HG03558 (cell line): ENCODE results near the gene KIAA0513.

Source experiments
- ATAC-seq: cut with Tn5 transposase; IDR thresholded peaks from one replicate; pipeline ENCODE4 v1.9.1; 2021; ENCODE audit warnings: moderate number of reproducible peaks; ENCODE audit not compliant: unreplicated experiment; ENCODE audit errors: extremely low read depth

Gene KIAA0513

DNA sequence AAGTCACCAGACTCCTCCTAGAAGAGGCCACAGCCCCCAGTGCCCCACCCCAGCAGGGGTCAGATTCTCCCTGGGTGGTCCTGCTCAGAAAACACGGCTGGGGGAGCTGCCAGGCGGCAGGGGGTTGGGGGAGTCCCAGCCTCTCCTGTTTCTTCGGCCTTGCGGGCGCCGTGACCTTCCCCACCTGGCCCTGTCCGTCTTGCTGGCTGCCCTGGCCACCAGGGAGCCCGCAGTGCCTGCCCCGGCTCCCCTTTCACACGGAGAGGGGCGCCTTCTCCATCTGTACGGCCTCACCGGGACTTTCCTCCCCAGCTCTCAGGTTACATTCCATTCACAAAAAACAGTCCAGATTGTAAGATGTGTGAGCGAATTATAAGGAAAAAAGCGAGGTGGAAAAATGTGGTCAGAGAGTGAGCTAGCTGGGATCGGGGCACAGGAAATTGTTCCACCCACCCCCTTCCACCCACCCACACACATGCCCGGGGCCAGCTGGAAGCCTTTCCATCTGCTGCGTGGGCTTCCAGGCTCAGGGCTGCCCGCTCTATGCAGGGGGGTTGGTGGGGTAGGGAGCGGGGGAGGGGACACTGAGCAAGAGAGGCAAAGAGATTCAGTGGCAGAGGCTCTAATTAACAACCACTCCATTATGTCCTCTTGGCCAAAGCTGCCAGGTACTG is 99.2 kb downstream of the KIAA0513 start:
- no peak for ATAC-seq

DNA sequence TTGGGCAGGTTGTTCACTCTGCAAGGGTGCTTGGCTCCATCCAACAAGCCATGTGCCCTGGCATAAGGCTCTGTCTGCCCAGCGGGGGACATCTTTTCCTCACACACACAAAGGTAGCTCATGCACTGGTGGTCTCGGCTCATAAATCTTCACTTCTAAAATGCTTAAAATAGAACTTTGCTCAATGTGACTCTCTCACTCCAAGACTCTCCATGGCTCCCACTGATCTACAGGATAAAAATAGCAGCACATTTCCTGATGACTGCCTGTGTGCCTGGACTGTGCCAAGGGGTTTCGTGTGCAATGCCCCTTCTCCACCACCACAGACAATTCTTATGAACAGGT is 99.8 kb downstream of the KIAA0513 start:
- no peak for ATAC-seq

DNA sequence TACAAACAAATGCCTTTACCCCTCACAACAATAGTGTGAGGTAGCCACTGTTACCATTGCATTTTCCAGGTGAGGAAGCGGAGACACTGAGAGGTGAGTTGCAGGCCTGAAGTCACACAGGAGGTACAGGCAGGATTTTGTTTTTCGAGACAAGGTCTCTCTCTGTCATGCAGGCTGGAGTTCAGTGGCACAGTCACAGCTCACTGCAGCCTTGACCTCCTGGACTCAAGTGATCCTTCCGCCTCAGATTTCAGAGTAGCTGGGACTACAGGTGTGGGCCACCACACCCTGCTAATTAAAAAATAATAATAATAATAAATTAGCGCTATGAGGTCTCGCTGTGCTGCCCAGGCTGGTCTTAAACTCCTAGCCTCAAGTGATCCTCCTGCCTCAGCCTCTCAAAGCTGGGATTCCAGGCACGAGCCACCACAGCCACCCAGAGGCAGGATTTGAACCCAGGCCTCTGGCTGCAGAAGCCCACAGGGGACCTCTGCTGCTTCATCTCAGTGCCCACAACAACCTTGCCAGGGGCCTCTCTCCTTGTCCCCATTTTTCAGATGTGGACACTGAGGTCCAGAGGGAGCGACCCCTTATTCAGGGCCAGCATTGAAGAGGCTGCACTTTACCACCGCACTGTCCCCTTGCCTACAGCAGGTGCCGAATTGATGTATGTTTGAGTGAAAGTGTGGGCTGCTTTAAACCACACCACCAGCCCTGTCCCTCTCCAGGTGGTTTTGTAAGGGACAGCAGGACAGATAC is 100.7 kb downstream of the KIAA0513 start:
- no peak for ATAC-seq

GRCh38 chr16:85129876-85130704 is 102.5 kb downstream of the KIAA0513 start:
- ATAC-seq: no peak

- ATAC-seq: no peak
Measured at GRCh38 chr16:85130705-85131028, 103.1 kb downstream of the KIAA0513 start.

DNA sequence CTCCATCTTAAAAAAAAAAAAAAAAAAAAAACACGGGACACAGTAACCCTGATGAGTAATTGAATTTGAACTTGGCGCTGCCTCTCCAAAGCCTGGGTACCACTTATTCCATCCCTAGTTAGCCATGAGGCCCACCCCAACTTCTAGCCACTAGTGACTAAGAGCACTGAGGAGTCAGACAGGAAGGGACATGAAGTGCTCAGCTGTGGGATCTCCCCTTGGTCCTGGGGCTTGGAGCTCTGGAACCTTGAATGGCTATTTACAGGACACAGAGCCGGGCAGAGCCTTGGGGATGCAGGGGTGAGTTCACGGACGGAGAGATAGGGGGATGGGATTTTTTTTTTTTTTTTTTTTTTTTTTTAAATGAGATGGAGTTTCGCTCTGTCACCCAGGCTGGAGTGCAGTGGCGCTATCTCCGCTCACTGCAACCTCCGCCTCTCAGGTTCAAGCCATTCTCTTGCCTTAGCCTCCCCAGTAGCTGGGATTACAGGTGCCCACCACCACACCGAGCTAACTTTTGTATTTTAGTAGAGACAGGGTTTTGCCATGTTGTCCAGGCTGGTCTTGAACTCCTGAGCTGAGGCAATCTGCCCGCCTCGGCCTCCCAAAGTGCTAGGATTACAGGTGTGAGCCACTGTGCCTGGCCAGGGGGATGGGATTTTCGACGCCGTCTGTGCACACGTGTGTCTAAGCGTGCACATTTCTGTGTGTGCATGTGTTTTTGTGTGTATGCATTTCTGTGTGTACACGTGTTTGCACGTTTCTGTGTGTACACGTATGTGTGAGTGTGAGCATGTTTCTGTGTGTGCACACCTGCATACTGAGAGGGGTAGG is 105.1 kb downstream of the KIAA0513 start:
- no peak for ATAC-seq

GRCh38 chr16:85133290-85133599 is 105.7 kb downstream of the KIAA0513 start:
- ATAC-seq: no peak

- ATAC-seq: no peak
Measured at GRCh38 chr16:85134076-85134788, 106.6 kb downstream of the KIAA0513 start.

DNA sequence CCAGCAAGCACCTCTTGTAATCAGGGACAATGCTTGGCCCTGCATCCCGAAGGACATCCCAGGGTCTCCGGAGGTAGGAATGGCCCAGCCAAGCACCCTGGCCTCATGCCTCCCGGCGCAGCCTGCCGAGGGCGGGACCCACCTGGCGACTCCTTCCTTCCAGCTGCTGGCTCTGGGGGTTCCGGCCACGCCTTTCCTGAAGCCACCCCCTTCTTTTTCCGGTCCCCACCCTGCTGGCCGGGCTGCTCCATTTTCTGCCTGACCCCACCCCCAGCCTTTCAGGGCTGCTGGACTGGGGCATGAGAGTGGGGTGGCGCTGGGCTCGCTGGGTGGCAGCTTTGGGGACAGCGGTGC is 107.2 kb downstream of the KIAA0513 start:
- no peak for ATAC-seq

GRCh38 chr16:85136213-85136701 is 108.7 kb downstream of the KIAA0513 start:
- no peak for ATAC-seq

GRCh38 chr16:85136702-85137322 is 109.2 kb downstream of the KIAA0513 start:
- no peak for ATAC-seq

- no peak for ATAC-seq
Measured at GRCh38 chr16:85137323-85138072, 109.9 kb downstream of the KIAA0513 start.

- no peak for ATAC-seq
Measured at GRCh38 chr16:85138073-85138824, 110.7 kb downstream of the KIAA0513 start.

- no peak for ATAC-seq
Measured at GRCh38 chr16:85138825-85139627, 111.4 kb downstream of the KIAA0513 start.

- ATAC-seq: no peak
Measured at GRCh38 chr16:85139881-85140339, 112.3 kb downstream of the KIAA0513 start.

DNA sequence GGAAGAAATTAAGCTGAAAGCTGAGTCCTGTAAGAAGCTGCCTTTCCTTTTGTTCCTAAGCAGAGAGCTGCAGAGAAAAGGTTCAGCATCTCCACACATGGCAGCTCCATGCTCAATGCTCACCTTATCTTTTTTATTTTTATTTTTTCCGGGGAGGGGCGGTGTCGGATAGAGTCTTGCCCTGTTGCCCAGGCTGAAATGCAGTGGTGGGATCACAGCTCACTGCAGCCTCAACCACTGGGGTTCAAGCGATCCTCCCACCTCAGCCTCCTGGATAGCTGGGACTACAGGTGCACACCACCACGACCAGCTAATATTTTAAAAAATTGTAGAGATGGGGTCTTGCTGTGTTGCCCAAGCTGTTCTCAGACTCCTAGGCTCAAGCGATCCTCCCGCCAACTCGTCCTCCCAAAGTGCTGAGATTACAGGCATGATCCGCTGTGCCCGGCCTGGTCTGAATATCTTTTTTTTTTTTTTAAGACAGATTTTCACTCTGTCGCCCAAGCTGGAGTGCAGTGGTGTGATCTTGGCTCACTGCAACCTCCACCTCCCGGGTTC is 112.9 kb downstream of the KIAA0513 start:
- no peak for ATAC-seq
